Measurements from ENCODE around the gene NME4.
"Not testable (repeated sequence)": the region's sequence is repeated elsewhere in the genome, so short reads cannot be mapped to it uniquely, and the experiment has no call there.

The NME4 gene

GRCh38 chr16:397135-397661 is at the start of gene NME4:
NME4 (plus strand) TSS chr16:397199; CDS start chr16:397223, 24 bp downstream.
- DNase-seq (ENCODE audit: low spot score) = no peak

DNA sequence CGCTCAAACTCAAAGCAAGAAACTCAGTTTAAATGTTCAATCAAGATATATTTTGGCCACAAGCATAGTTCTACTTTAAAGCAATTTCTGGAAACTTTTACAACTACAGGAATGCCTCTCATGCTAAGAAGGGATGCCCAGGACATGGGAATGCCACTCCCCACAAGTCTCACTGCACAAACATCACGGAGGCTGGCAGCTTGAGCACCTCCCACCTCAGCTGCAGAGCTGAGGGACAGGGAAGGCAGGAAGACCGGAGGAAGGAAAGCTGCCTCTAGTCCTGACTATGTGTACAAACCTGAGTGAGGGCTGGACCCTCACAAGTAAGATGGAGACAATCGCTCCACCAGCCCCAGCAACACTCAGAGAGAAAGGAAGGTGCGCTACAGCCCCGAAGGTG is 49.8 kb upstream of the NME4 start:
- no peak for DNase-seq (ENCODE audit: low spot score)

DNA sequence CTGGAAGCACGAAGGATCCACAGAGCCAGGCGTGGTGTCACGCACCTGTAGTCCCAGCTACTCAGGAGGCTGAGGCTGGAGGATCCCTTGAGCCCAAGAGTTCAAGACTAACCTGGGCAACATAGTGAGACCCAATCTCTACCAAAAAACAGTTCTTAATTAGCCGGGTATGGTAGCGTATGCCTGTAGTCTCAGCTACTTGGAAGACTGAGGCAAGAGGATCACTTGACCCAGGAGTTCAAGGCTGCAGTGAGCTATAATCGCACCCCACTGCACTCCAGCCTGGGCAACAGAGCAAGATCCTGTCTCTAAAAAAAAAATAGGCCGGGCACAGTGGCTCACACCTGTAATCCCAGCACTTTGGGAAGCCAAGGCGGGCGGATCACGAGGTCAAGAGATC is 48.5 kb upstream of the NME4 start:
- not testable (repeated sequence) for DNase-seq (ENCODE audit: low spot score)

DNA sequence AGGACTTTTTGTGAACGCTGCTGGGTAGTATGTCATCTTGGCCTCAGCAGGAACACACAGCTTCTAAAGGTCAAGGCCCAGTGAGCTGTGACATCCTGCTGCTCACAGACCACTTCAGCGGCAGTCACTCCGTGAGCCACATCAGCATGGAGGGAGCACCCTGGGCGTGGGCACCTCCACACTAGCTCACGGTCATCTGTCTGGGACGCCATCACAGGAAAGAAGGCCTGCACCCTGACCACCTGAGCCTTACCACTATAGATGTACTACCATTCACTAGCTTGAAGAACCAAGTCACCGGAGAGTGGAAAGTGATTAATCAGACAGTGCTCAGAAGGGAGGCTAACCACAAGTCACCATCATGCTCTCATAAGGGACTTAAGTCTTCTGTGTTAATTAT is 47.8 kb upstream of the NME4 start:
- DNase-seq (ENCODE audit: low spot score) = no peak

DNA sequence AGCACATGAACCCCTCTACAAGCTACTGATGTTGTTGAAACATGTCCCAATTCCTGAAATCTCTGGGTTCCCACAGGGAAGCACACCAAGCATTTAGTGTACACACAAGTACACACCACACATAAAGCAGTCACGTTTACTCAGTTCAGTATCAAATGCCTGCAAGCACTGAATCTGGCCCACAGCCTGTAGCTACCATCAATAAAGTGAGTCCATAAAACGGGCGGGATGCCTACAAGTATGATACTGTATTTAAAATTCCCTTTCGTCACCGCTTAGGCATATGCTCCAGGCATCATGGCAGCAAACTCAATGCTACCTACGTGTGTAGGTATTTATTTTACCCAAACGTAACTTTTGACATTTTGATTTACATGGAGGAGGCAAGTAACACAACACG is 46.8 kb upstream of the NME4 start:
- DNase-seq (ENCODE audit: low spot score) = no peak

GRCh38 chr16:351804-352520 is 45.0 kb upstream of the NME4 start:
- DNase-seq (ENCODE audit: low spot score) = no peak

DNA sequence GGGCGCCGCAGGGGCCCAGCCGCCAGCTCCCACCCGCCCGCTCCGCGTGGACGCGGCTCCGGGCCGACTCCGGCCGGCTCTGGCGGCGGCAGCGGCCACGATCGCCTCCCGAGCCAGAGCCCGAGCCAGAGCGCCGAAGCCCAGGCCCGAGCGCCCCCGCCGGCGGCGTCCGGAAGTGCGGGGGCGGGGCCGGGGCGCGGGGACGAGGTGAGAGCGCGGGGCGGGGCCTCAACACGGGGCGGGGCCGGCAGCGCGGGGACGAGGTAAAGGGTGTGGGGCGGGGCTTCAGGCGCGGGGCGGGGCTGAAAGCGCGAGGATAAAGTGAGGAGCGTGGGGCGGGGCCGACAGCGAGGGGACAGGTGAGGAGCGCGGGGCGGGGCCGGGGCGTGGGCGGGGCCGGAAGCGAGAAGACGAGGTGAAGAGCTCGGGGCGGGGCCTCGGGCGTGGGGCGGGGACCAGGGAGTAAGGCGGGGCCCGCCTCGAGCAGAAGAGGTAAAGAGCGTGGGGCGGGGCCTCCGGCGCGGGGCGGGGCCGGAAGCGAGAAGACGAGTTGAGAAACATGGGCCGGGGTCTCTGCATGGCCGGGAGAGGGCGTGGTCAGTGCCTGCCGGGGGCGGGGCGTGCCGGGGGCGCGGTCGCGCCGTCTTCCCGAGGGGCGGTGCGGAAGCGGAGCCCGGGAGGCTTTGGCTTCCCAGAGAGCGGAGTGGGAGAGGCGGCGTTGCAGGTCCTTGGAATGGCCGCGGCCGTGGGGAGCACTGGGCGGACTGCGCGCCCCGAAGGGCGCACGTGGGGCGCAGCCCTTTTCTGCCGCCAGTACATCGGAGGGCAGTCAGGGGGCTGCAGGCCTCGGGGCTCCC is 44.2 kb upstream of the NME4 start, which contains the start of gene AXIN1:
TSS of gene AXIN1 (minus strand) at position 177 of the 857 bp plus-strand sequence. CDS start 5,698 bp downstream, outside the sequence.
- peak; percentile 87 for DNase-seq (ENCODE audit: low spot score)

GRCh38 chr16:353404-354290 is 43.4 kb upstream of the NME4 start:
- no peak for DNase-seq (ENCODE audit: low spot score)

GRCh38 chr16:354291-354881 is 42.6 kb upstream of the NME4 start:
- DNase-seq (ENCODE audit: low spot score) = no peak

DNA sequence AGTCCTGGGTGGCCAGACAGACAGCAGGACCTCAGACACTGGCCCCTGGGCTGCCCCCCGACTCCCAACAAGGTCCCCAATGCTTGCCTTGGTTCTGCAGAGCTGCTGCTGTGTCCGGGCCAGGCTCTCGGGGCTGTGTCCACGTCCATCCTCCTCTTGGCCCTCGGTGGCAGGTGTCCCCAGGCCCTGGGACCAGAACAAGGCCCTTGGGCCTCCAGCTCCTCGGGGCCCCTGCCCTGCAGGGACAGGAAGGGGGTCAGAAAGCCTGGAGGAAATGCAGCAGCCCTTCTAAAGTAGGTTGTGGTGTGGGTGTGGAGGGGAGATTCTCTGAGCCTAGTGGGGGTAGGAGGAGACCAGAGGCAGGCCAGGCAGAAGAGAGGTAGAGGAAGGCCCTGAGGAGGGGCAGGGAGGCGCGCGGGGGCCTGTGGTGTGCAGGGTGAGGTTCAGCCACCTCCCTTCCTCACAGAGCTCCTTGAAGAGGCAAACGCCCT is 42.0 kb upstream of the NME4 start:
- DNase-seq (ENCODE audit: low spot score) = no peak

DNA sequence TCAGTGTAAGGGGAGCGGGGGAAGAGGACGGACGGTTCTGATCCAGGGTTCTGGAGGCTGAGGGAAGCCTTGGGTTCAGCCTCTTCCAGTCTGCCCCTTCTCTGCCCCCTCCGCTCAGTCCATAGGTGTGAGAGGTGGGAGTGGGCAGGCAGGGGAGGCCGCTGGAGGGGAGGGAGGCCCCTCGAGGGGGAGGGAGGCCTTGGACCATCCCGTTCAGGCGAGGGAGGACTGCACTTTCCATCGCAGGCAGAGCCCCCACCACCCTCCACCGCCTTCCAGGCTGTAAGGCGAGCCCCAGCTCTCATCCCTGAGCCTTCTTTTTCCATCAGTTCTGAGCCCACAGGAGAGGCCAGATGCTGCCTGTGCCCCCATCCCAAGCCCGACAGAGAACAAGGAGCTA is 40.3 kb upstream of the NME4 start:
- no peak for DNase-seq (ENCODE audit: low spot score)

DNA sequence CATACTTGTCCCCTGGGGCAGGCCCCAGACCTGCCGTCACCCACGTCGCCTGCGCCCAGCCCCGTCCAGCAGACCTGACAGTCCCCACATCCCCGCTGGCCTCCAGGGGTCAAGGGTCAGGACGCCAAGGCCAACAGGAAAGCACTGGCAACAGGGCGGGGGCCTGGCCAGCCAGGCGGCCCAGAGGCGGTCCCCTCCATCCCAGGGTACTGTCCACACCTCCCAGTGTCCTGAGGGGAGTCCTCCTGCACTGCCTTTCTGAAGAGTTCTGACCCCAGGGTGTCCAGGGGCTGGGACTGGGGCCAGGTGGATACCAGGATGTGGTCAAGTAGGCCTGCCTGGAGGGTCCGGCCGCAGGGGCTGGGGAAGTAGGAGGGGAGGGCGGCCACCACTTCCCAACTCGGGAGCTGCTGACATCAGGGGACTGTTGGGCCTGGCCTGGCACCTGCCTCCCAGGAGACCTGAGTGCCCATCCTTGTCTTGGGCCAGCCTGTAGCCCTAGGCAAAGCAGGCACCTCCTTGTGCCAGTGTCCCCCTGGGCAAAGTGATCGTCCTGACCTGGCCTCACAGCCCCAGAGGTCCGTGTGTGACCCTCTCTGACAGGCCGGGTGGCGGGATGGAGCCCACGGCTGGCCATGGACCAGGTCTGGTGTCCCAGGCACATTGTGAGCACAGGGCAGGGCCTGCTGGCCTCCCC is 37.8 kb upstream of the NME4 start:
- no peak for DNase-seq (ENCODE audit: low spot score)

DNA sequence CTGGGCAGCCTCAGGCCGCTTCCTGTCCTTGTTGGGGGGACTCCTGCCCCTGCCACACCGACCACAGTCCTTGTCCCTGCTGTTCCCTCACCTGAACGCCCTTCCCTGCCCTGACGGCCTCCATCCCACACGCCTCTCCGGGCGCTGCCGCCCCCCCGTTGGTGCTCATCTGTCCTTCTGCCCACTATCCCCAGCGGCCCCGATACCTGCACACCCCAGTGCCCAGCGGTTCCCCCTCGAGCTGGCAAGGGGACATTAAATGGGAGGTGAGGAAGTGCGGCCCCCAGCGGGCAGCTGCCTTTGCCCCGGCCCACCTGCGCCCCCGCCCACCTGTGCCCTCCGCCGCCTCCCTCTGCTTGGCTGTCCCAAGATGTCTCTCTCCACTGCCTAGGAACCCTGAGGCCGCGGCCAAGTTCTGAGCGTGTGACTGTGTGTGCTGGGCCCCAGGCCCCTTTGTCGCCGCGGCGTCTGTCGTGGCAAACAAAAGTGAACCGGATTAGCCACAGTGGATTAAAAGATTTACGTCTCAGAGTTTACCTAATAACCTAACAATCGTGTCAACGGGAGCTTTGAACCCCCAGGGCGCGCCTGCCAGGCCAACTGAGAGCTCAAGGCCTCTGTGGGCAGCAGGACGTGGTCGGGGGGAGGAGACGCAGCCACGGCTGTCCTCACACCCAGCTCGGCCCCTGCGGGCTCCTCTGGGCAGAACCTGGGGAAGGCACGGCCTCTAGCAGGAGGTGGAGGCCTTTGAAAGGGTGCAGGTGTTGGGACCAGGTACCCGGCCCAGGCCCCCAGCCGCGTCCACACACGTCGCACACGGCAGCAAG is 36.9 kb upstream of the NME4 start:
- DNase-seq (ENCODE audit: low spot score) = no peak

DNA sequence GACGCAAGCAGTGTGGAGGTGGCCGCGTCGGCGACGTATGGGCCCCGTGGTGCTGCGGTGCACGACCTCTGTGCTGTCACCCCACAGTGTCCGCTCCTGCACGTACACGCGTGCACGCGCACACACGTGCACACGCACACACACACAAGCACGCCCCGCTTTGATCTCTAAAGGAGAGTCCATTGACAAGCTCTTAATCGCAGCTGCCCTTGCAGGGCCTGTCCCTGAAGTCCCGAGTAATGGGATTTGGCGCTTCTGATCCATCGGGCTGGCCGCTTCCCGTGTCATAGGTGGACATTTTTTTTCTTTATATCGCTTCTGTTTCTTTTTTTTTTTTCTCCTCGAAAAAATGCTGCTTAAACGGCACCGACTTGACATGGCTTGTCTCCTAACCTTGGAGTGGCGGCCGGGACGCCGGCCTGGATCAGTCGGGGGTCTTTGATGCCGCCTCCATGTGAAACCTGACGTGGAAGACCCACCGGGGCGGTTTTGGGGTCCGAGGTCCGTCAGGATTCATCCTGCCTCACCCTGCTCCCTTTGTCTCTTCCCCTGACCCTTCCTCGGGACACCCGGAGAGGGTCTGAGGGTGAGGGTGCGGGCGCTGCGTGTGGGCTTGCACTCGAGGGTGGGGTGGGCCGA is 36.2 kb upstream of the NME4 start:
- no peak for DNase-seq (ENCODE audit: low spot score)

- DNase-seq (ENCODE audit: low spot score) = no peak
These were observed 35.6 kb upstream of the NME4 start for GRCh38 chr16:361341-361871.

DNA sequence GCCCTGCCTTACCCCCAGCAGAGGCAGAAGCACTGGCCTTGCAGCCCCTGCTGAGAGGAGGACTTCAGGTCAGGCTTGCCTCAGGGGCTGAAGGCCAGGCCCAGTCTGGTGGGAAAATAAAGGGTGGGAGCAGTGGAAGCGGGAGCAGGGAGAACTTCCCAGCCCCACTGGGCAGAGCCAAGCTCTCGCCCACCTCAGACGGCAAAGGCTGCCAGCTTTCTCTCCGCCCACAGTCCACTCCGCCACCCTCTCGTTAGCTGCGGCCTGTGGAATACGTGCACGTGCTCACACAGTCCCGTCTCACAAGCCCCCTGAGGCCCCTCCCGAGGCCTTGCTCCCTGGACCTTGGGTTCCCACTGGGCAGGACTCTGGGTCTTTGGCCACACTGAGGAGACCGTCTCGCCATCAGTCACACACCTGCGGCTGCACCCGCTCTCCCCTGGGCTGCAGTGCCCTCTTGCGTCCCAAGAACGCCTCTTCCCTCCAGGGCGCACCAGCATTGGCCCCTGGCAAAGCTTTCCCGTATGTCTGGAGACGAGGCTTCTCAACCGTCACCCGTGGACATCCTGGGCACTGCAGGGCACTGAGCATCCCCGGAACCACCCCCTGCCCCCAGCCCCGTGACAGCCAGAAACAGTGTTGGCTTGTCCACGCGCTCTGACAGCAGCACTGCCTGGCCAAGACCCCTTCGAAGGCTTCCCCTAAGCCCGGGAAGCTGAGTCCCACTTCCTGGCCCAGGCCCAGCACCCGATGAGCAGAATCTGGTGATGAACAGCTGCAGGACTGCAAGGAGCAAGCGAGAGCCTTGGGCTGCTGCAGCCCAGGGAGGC is 34.9 kb upstream of the NME4 start:
- DNase-seq (ENCODE audit: low spot score) = peak; percentile 60

- DNase-seq (ENCODE audit: low spot score) = not testable (repeated sequence)
These were observed 34.3 kb upstream of the NME4 start for GRCh38 chr16:362702-362999.

DNA sequence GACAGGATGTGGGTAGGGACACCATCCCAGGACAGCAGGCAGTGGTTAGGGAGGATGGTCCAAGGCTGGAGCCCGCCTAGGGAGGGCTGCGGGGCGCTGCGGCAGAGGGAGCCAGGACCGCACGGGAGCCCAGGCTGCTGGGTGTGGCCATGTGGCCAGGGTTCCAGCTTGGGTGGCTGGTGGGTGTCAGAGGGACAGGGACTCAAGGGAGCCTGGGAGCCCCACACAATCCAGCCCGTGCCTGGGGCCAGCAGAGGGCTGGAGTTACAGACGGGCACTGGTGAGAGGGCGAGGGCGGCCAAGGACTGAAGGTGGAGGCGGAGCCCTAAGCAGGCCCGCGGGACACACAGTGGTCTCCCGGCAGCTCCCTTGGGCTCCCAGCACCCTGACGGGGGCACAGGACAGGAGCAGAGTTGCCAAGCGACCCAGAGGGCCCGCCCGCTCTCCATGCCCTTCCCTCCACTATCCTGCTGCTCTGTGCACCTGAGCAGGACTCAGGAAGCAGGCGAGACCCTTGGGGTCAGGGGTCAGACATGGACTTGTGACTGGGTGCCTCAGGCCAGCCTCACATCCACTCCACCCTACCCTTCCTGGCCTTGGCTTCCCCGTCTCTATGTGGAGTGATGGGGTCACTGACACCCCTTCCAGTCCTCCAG is 33.8 kb upstream of the NME4 start:
- DNase-seq (ENCODE audit: low spot score) = no peak

Data from globus pallidus (tissue), 1 donor.